Measurements from ENCODE around the gene DHX35.

Gene DHX35

DNA sequence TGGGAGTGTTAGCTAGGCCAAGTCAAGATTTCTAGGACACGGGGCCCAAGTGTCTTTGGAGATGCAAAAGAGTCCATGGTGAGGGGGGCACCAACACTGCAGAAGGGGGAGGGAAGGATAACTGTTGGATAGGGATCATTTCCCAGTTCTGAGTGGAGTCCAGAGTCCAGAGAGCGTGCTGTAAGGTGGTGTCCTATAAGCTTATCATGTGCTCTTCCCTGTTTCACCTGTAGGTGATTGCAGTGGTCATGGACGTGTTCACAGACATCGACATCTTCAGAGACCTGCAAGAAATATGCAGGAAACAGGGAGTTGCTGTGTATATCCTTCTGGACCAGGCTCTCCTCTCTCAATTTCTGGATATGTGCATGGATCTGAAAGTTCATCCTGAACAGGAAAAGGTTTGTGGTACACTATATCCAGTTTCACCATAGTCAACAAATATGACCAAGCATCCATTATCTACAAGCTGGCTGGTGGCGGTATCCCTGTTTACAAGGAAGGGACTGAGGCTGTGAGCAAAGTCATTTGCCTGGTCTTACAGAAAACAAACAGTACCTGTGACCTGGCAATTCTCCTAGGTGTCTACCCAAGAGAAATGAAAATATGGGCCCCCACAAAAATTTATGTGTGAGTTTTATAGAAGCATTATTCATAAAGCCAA, 20.3 kb upstream of the DHX35 start:
- CTCF ChIA-PET: interaction anchor here (0.5 to 2.0 kb wide), 2 partner anchors 108 to 283 kb away, joined by 3 to 8 read pairs; no protein-coding TSS in a partner anchor

DNA sequence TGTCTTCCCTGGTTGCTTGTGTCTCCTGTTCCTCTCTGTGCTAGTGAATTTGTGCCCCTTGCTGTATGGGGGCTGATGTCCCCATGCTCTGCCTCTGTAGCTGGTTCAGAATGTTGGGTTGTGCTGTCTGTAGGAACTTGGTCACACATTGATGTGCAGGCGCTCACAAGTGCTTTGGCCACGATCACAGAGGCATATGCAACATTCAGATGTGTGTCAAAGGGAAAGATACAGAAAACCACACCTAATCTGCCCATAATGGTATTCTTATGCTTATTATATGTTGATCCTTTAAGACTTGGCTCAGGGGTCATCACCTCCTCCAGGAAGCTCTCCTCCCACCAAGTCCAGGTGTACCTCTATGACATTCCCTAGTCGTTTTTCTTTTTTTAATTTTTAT, 17.1 kb upstream of the DHX35 start:
- no peak overlapping the region for H3K4me3 ChIP-seq (ENCODE audit: low read depth, low read length)
- H3K27ac ChIP-seq (ENCODE audit: extremely low read depth, low read depth, low read length): no peak overlapping the region
- no peaks in the 10 kb centered on the region for H3K4me1 ChIP-seq (ENCODE audit: control insufficient read depth, insufficient read depth, low read length)
- ChIA-PET POLR2A (no interaction called here), CTCF (interaction anchor here (0.5 kb wide), 1 partner anchor 506 kb away, joined by 3 read pairs; no protein-coding TSS in a partner anchor)
- TF ChIP-seq, protein P1, sequence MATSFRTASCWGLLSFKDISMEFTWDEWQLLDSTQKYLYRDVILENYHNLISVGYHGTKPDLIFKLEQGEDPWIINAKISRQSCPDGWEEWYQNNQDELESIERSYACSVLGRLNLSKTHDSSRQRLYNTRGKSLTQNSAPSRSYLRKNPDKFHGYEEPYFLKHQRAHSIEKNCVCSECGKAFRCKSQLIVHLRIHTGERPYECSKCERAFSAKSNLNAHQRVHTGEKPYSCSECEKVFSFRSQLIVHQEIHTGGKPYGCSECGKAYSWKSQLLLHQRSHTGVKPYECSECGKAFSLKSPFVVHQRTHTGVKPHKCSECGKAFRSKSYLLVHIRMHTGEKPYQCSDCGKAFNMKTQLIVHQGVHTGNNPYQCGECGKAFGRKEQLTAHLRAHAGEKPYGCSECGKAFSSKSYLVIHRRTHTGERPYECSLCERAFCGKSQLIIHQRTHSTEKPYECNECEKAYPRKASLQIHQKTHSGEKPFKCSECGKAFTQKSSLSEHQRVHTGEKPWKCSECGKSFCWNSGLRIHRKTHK (tag by site-specific recombination; IDR thresholded peaks at IDR 0.05): no peak
- TF ChIP-seq KLF9 (tag by site-specific recombination; IDR thresholded peaks at IDR 0.05; ENCODE audit: low read depth): no peak
- peaks cover 27 to 92% of the 10 kb centered on the region in 2 experiments for H3K36me3 ChIP-seq (ENCODE audit: control insufficient read depth in 2 of 2, insufficient read depth in 1 of 2, low read length in 2 of 2)
- H3K9me3 ChIP-seq (ENCODE audit: control insufficient read depth, insufficient read depth, low read depth, low read length): no peaks in the 10 kb centered on the region

More for the DNA sequence above, 20.3 kb upstream of the DHX35 start:
- H3K4me3 ChIP-seq (ENCODE audit: low read depth, low read length): no peak overlapping the region
- peaks cover 20 to 92% of the 10 kb centered on the region in 2 experiments for H3K36me3 ChIP-seq (ENCODE audit: control insufficient read depth in 2 of 2, insufficient read depth in 1 of 2, low read length in 2 of 2)
- H3K27ac ChIP-seq (ENCODE audit: extremely low read depth, low read depth, low read length): no peak overlapping the region
- TF ChIP-seq SP2 (tag by site-specific recombination; IDR thresholded peaks at IDR 0.05): no peak
- no peak for TF ChIP-seq ZNF843 (tag by site-specific recombination; IDR thresholded peaks at IDR 0.05)
- TF ChIP-seq, protein P2, sequence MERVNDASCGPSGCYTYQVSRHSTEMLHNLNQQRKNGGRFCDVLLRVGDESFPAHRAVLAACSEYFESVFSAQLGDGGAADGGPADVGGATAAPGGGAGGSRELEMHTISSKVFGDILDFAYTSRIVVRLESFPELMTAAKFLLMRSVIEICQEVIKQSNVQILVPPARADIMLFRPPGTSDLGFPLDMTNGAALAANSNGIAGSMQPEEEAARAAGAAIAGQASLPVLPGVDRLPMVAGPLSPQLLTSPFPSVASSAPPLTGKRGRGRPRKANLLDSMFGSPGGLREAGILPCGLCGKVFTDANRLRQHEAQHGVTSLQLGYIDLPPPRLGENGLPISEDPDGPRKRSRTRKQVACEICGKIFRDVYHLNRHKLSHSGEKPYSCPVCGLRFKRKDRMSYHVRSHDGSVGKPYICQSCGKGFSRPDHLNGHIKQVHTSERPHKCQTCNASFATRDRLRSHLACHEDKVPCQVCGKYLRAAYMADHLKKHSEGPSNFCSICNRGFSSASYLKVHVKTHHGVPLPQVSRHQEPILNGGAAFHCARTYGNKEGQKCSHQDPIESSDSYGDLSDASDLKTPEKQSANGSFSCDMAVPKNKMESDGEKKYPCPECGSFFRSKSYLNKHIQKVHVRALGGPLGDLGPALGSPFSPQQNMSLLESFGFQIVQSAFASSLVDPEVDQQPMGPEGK (tag by site-specific recombination; IDR thresholded peaks at IDR 0.05): no peak
- TF ChIP-seq ZNF529 (tag by site-specific recombination; IDR thresholded peaks at IDR 0.05; ENCODE audit: insufficient replicate concordance): no peak
- TF ChIP-seq ZNF830 (tag by site-specific recombination; IDR thresholded peaks at IDR 0.05; ENCODE audit: low read depth): no peak
- TF ChIP-seq ZNF707 (tag by site-specific recombination; IDR thresholded peaks at IDR 0.05): no peak
- no peak for TF ChIP-seq YY2 (tag by site-specific recombination; IDR thresholded peaks at IDR 0.05)
- TF ChIP-seq YY1 (tag by site-specific recombination; IDR thresholded peaks at IDR 0.05): no peak
- no peaks in the 10 kb centered on the region for H3K4me1 ChIP-seq (ENCODE audit: control insufficient read depth, insufficient read depth, low read length)
- POLR2A ChIA-PET: interaction anchor here (0.5 kb wide), 1 partner anchor 13 kb away, joined by 7 read pairs; no protein-coding TSS in a partner anchor
- H3K9me3 ChIP-seq (ENCODE audit: control insufficient read depth, insufficient read depth, low read depth, low read length): no peaks in the 10 kb centered on the region

DNA sequence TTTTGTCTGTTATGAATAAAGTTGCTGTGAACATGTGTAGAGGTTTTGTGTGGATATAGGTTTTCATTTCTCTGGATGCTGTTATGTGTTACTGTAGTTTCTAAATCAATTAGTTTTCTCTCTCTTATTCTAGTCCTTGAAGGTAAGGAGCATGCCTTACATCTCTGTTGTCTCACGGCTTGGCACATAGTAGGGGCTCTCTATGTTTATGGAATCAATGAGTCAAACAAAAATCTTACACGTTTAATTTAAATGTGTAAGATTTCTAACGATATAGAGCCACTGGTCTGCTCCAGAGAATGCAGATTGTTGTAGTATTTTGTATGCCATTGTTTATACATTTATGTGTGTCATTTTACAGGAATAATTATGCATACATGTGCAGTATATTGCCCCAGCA, 15.3 kb upstream of the DHX35 start:
- Histone ChIP-seq H3K4me1 (ENCODE audit: control insufficient read depth, insufficient read depth, low read length) (no peaks in the 10 kb centered on the region), H3K4me3 (ENCODE audit: low read depth, low read length) (no peak overlapping the region), H3K36me3 (ENCODE audit: control insufficient read depth in 2 of 2, insufficient read depth in 1 of 2, low read length in 2 of 2) (peaks cover 27 to 92% of the 10 kb centered on the region in 2 experiments), H3K9me3 (ENCODE audit: control insufficient read depth, insufficient read depth, low read depth, low read length) (no peaks in the 10 kb centered on the region), H3K27ac (ENCODE audit: extremely low read depth, low read depth, low read length) (no peak overlapping the region)
- CTCF ChIA-PET: no interaction called here
- TF ChIP-seq ZNF501 (tag by site-specific recombination; IDR thresholded peaks at IDR 0.05) (no peak), ZNF585B (tag by site-specific recombination; IDR thresholded peaks at IDR 0.05) (no peak), ZNF23 (tag by site-specific recombination; IDR thresholded peaks at IDR 0.05; ENCODE audit: borderline replicate concordance) (no peak), ZNF837 (tag by site-specific recombination; IDR thresholded peaks at IDR 0.05) (no peak), PRDM1 (tag by site-specific recombination; IDR thresholded peaks at IDR 0.05) (no peak), ZNF521 (tag by site-specific recombination; IDR thresholded peaks at IDR 0.05) (no peak)
- TF ChIP-seq, protein P3, sequence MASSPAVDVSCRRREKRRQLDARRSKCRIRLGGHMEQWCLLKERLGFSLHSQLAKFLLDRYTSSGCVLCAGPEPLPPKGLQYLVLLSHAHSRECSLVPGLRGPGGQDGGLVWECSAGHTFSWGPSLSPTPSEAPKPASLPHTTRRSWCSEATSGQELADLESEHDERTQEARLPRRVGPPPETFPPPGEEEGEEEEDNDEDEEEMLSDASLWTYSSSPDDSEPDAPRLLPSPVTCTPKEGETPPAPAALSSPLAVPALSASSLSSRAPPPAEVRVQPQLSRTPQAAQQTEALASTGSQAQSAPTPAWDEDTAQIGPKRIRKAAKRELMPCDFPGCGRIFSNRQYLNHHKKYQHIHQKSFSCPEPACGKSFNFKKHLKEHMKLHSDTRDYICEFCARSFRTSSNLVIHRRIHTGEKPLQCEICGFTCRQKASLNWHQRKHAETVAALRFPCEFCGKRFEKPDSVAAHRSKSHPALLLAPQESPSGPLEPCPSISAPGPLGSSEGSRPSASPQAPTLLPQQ (tag by site-specific recombination; IDR thresholded peaks at IDR 0.05): no peak
- TF ChIP-seq, protein P4, sequence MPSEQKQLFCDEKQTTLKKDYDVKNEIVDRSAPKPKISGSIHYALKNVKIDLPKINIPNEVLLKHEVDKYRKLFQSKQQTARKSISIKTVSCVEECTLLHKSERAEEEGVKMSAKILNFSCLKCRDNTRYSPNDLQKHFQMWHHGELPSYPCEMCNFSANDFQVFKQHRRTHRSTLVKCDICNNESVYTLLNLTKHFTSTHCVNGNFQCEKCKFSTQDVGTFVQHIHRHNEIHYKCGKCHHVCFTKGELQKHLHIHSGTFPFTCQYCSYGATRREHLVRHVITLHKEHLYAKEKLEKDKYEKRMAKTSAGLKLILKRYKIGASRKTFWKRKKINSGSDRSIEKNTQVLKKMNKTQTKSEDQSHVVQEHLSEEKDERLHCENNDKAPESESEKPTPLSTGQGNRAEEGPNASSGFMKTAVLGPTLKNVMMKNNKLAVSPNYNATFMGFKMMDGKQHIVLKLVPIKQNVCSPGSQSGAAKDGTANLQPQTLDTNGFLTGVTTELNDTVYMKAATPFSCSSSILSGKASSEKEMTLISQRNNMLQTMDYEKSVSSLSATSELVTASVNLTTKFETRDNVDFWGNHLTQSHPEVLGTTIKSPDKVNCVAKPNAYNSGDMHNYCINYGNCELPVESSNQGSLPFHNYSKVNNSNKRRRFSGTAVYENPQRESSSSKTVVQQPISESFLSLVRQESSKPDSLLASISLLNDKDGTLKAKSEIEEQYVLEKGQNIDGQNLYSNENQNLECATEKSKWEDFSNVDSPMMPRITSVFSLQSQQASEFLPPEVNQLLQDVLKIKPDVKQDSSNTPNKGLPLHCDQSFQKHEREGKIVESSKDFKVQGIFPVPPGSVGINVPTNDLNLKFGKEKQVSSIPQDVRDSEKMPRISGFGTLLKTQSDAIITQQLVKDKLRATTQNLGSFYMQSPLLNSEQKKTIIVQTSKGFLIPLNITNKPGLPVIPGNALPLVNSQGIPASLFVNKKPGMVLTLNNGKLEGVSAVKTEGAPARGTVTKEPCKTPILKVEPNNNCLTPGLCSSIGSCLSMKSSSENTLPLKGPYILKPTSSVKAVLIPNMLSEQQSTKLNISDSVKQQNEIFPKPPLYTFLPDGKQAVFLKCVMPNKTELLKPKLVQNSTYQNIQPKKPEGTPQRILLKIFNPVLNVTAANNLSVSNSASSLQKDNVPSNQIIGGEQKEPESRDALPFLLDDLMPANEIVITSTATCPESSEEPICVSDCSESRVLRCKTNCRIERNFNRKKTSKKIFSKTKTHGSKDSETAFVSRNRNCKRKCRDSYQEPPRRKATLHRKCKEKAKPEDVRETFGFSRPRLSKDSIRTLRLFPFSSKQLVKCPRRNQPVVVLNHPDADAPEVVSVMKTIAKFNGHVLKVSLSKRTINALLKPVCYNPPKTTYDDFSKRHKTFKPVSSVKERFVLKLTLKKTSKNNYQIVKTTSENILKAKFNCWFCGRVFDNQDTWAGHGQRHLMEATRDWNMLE (tag by site-specific recombination; conservative IDR thresholded peaks at IDR 0.05; ENCODE audit: low read depth): no peak
- TF ChIP-seq, protein P5, sequence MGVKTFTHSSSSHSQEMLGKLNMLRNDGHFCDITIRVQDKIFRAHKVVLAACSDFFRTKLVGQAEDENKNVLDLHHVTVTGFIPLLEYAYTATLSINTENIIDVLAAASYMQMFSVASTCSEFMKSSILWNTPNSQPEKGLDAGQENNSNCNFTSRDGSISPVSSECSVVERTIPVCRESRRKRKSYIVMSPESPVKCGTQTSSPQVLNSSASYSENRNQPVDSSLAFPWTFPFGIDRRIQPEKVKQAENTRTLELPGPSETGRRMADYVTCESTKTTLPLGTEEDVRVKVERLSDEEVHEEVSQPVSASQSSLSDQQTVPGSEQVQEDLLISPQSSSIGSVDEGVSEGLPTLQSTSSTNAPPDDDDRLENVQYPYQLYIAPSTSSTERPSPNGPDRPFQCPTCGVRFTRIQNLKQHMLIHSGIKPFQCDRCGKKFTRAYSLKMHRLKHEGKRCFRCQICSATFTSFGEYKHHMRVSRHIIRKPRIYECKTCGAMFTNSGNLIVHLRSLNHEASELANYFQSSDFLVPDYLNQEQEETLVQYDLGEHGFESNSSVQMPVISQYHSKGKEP (tag by site-specific recombination; IDR thresholded peaks at IDR 0.05): no peak
- POLR2A ChIA-PET: no interaction called here

Data from HEK293 (cell line).